K562 (cell line): ENCODE data around the gene PHACTR2. TPM values are rescaled to one million over a fixed set of nuclear protein-coding genes. Genes with fewer than 3 reads are reported as not detected.
A peak's percentile ranks its signal among the peaks of the same experiment; 100 is the strongest.

Experiments
- ATAC-seq: fragments of 200-7000 bp; cut with Tn5 transposase; 3 replicates; pipeline ENCODE4 v1.9.1; 2020; ENCODE audit warnings: moderate library complexity
- BruUV-seq: library from RNA; stranded (reverse); fragments of 400-500 nt; replicated peaks from 2 replicates; lab custom pipeline; 2021; lab: Mats Ljungman, UMichigan
- CTCF ChIA-PET: fragments of 300-600 bp; formaldehyde crosslinking; extraction: SDS; loops from one replicate; lab custom pipeline; 2021; ENCODE audit warnings: low intra/inter-chr PET ratio; lab: Yijun Ruan, JAX
- POLR2A ChIA-PET: fragments of 300-600, 350-650 bp; sonication (Branson Sonifier 250); formaldehyde crosslinking; extraction: SDS; loops from one replicate; lab custom pipeline; 2021; ENCODE audit warnings: antibody characterized with exemption, inconsistent platforms; lab: Yijun Ruan, JAX
- DNase-seq, 4 experiments: peaks; one replicate each; pipeline versions ENCODE4 v3.0.0 to v3.0.0-alpha.2; 2011 to 2018; ENCODE audit warnings: low spot score in 3 of 4, mixed read lengths in 3 of 4; ENCODE audit errors: extremely low read depth in 1 of 4
- FAIRE-seq: peaks from 2 replicates; lab custom pipeline; 2011; peaks lifted over from hg19 to GRCh38; lab: Jason Lieb, UNC
- H2AFZ ChIP-seq: 2 replicates; pipeline ENCODE4 v1.6.0; 2011; ENCODE audit warnings: low read depth, low read length, control low read depth, inconsistent platforms
- H3K27ac ChIP-seq: fragments of 200-600 bp; 3 replicates; pipeline ENCODE4 v1.8.0; 2011; ENCODE audit warnings: low read depth, mild to moderate bottlenecking, control low read depth, inconsistent platforms, low read length, moderate library complexity, mixed read lengths; ENCODE audit errors: extremely low read depth
- H3K27me3 ChIP-seq, 2 experiments: fragments of 300-600 bp in 1 of 2; 2 replicates in 1 of 2; 3 replicates in 1 of 2; pipeline versions ENCODE4 v1.6.0 to v1.8.0; 2011; ENCODE audit warnings: inconsistent platforms in 2 of 2, low read length in 2 of 2, mild to moderate bottlenecking in 1 of 2, mixed read lengths in 1 of 2, moderate library complexity in 1 of 2; ENCODE audit not compliant: control insufficient read depth in 2 of 2, insufficient read depth in 2 of 2
- H3K36me3 ChIP-seq: fragments of 300-600 bp; 3 replicates; pipeline ENCODE4 v1.8.0; 2011; ENCODE audit warnings: mild to moderate bottlenecking, low read length, inconsistent platforms; ENCODE audit not compliant: control insufficient read depth, insufficient read depth
- H3K4me1 ChIP-seq, 2 experiments: fragments of 200-600 bp in 1 of 2; replicated peaks in 1 of 2; 2 replicates in 1 of 2; 3 replicates in 1 of 2; pipeline versions ENCODE4 v1.5.1 to v1.8.0; 2011; ENCODE audit warnings: inconsistent platforms in 2 of 2, low read length in 2 of 2, mild to moderate bottlenecking in 1 of 2, mixed read lengths in 1 of 2, moderate library complexity in 1 of 2; ENCODE audit not compliant: control insufficient read depth in 2 of 2, insufficient read depth in 2 of 2
- H3K4me2 ChIP-seq: 2 replicates; pipeline ENCODE4 v1.6.1; 2011; ENCODE audit warnings: low read length, control low read depth, inconsistent platforms, mixed read lengths; ENCODE audit not compliant: insufficient read depth
- H3K4me3 ChIP-seq: fragments of 200-600 bp; sonication (generic), shearing (Covaris generic); 2 replicates; pipeline ENCODE4 v1.5.1; 2016; ENCODE audit warnings: control low read depth, inconsistent platforms
- H3K79me2 ChIP-seq: fragments of 200-600 bp; 3 replicates; pipeline ENCODE4 v1.8.0; 2011; ENCODE audit warnings: low read length, inconsistent platforms; ENCODE audit not compliant: control insufficient read depth, insufficient read depth
- H3K9ac ChIP-seq, 2 experiments: 2 replicates each; pipeline versions ENCODE4 v1.6.0 to v1.6.1; 2011; ENCODE audit warnings: low read depth in 2 of 2, low read length in 2 of 2, control low read depth in 1 of 2, inconsistent platforms in 1 of 2, mild to moderate bottlenecking in 1 of 2, mixed read lengths in 1 of 2; ENCODE audit not compliant: insufficient read depth in 1 of 2
- H3K9me1 ChIP-seq: one replicate; pipeline ENCODE4 v1.6.0; 2011; ENCODE audit warnings: inconsistent platforms, mild to moderate bottlenecking, low read length, moderate library complexity; ENCODE audit not compliant: control insufficient read depth, insufficient read depth
- H3K9me3 ChIP-seq: replicated peaks from 2 replicates; pipeline ENCODE4 v1.5.1; 2011; ENCODE audit warnings: low read depth, low read length, inconsistent platforms; ENCODE audit not compliant: control insufficient read depth, insufficient read depth
- H4K20me1 ChIP-seq: replicated peaks from 2 replicates; pipeline ENCODE4 v1.6.1; 2011; ENCODE audit warnings: low read length, inconsistent platforms, mixed read lengths; ENCODE audit not compliant: control insufficient read depth, insufficient read depth
- CHD2 ChIP-seq: IDR thresholded peaks from 2 replicates; pipeline ENCODE4 v1.6.1; 2011; ENCODE audit warnings: low read depth, low read length
- DIDO1 ChIP-seq: fragments of 450-650 bp; IDR thresholded peaks from 2 replicates; pipeline ENCODE4 v1.6.1; 2016; ENCODE audit warnings: low read depth, missing biosample characterization, missing genetic modification characterization
- EZH2 ChIP-seq: IDR thresholded peaks from 2 replicates; pipeline ENCODE4 v1.6.1; 2012; ENCODE audit warnings: low read depth, mild to moderate bottlenecking, inconsistent platforms, low read length, borderline replicate concordance
- FOSL1 ChIP-seq: fragments of 200-800 bp; sonication (Bioruptor generic); conservative IDR thresholded peaks from 2 replicates; pipeline ENCODE4 v1.6.1; 2016; ENCODE audit warnings: missing genetic modification characterization, missing compliant biosample characterization
- ILF3 ChIP-seq: fragments of 450-650 bp; IDR thresholded peaks from 2 replicates; pipeline ENCODE4 v1.6.1; 2018; ENCODE audit warnings: antibody characterized with exemption, mild to moderate bottlenecking, moderate library complexity, borderline replicate concordance
- MAFK ChIP-seq: IDR thresholded peaks from 2 replicates; pipeline ENCODE4 v1.6.1; 2011; ENCODE audit warnings: low read length, improper control_type of control experiment
- NONO ChIP-seq, 2 experiments: fragments of 200-400 bp in 1 of 2; fragments of 450-650 bp in 1 of 2; formaldehyde crosslinking in 1 of 2; IDR thresholded peaks; 2 replicates each; pipeline ENCODE4 v1.6.1; 2017; ENCODE audit warnings: low read depth in 2 of 2, mild to moderate bottlenecking in 2 of 2, moderate library complexity in 2 of 2, low read length in 1 of 2
- POLR2H ChIP-seq: IDR thresholded peaks from 2 replicates; pipeline ENCODE4 v1.6.1; 2016; ENCODE audit warnings: missing genetic modification characterization, low read depth, mild to moderate bottlenecking, control low read depth, missing compliant biosample characterization, moderate library complexity
- RAD21 ChIP-seq, 2 experiments: fragments of 250-450 bp in 1 of 2; fragments of 450-650 bp in 1 of 2; sonication (Bioruptor Pico) in 1 of 2; formaldehyde crosslinking in 1 of 2; IDR thresholded peaks in 1 of 2; conservative IDR thresholded peaks in 1 of 2; 2 replicates each; pipeline versions ENCODE4 v1.4.0 to v1.8.0; 2020 to 2022; ENCODE audit warnings: mild to moderate bottlenecking in 2 of 2, moderate library complexity in 1 of 2
- RFX1 ChIP-seq: fragments of 450-650 bp; IDR thresholded peaks from 2 replicates; pipeline ENCODE4 v1.6.1; 2016; ENCODE audit warnings: mild to moderate bottlenecking, moderate library complexity
- RFX7 ChIP-seq: fragments of 250-450 bp; sonication (Bioruptor Pico); IDR thresholded peaks from 2 replicates; pipeline ENCODE4 v1.5.1; 2021; ENCODE audit warnings: mild to moderate bottlenecking
- ZNF133 ChIP-seq: fragments of 250-450 bp; sonication (Bioruptor Pico); IDR thresholded peaks from 2 replicates; pipeline ENCODE4 v1.4.0; 2020; ENCODE audit warnings: mild to moderate bottlenecking
- ZNF175 ChIP-seq: fragments of 200-800 bp; sonication (Bioruptor generic); IDR thresholded peaks from 2 replicates; pipeline ENCODE4 v1.6.1; 2016; ENCODE audit warnings: low read depth, mild to moderate bottlenecking, missing genetic modification characterization, missing compliant biosample characterization
- ZNF561 ChIP-seq: fragments of 450-650 bp; formaldehyde crosslinking; conservative IDR thresholded peaks from 2 replicates; pipeline ENCODE4 v1.4.0; 2020; ENCODE audit warnings: mild to moderate bottlenecking, moderate library complexity
- WGBS: fragments of 100-300 bp; shearing (Covaris generic); methylation state at CpG from one replicate; pipeline ENCODE4 v1.1.6; 2016; ENCODE audit warnings: low coverage, mixed read lengths; ENCODE audit not compliant: insufficient coverage; ENCODE audit errors: missing lambda C conversion rate; 5-methylcytosine and 5-hydroxymethylcytosine counted together
- in situ Hi-C: fragments of 300-500 bp; cut with MboI; formaldehyde crosslinking; loops from 4 replicates; pipeline ENCODE4 v1.15.0; 2018; ENCODE audit warnings: inconsistent platforms, mixed read lengths
- intact Hi-C: fragments of 100-400 bp; cut with micrococcal nuclease; formaldehyde crosslinking; loops from 2 replicates; pipeline ENCODE4 v1.14.2; 2022
- polyA plus RNA-seq, 8 experiments: library from polyadenylated mRNA; depleted of rRNA in 4 of 8; stranded (reverse) in 5 of 8; unstranded in 3 of 8; fragments of >200 nt; fragmentation: Nextera tagmentation in 2 of 8; fragmentation: Illumina TruSeq in 1 of 8; extraction: Ambion mirVana in 2 of 8; extraction: Trizol in 1 of 8; gene quantifications; 2 replicates each; pipeline versions ENCODE4 v1.2.1 to v1.2.3, GENCODE V29; 2011 to 2014; ENCODE audit warnings: inconsistent platforms in 1 of 8, missing spikeins in 1 of 8
- total RNA-seq, 7 experiments: library from RNA; depleted of rRNA in 6 of 7; stranded (reverse); fragments of >200 nt in 6 of 7; fragmentation: Illumina TruSeq in 2 of 7; extraction: Trizol in 2 of 7; gene quantifications; 2 replicates each; pipeline versions ENCODE4 v1.2.1 to v1.2.3, GENCODE V29; 2011 to 2021; ENCODE audit warnings: low replicate concordance in 1 of 7
- TF ChIP-seq, protein P1 (sequence below), 2 experiments: fragments of 450-650 bp in 1 of 2; sonication (generic) in 1 of 2; formaldehyde crosslinking in 1 of 2; IDR thresholded peaks in 1 of 2; conservative IDR thresholded peaks in 1 of 2; 2 replicates each; pipeline versions ENCODE4 v1.6.1 to v1.8.1; 2016 to 2023; ENCODE audit warnings: mild to moderate bottlenecking in 2 of 2, moderate library complexity in 2 of 2, inconsistent platforms in 1 of 2, missing genetic modification reagents in 1 of 2
- TF ChIP-seq, protein P2 (sequence below), 2 experiments: fragments of 250-450 bp in 1 of 2; fragments of 450-650 bp in 1 of 2; sonication (Bioruptor Pico) in 1 of 2; IDR thresholded peaks; 2 replicates each; pipeline versions ENCODE4 v1.6.1 to v1.8.0; 2016 to 2021; ENCODE audit warnings: mild to moderate bottlenecking in 2 of 2, moderate library complexity in 2 of 2, missing compliant biosample characterization in 1 of 2, missing genetic modification characterization in 1 of 2
- TF ChIP-seq, protein P3 (sequence below), 3 experiments: fragments of 200-800 bp in 1 of 3; sonication (Bioruptor generic) in 1 of 3; sonication (generic) in 1 of 3; formaldehyde crosslinking in 1 of 3; IDR thresholded peaks; 2 replicates each; pipeline versions ENCODE4 v1.6.1 to v1.8.0; 2016 to 2022; ENCODE audit warnings: mild to moderate bottlenecking in 2 of 3, missing compliant biosample characterization in 2 of 3, missing genetic modification characterization in 2 of 3, missing genetic modification reagents in 1 of 3

The PHACTR2 gene
- total and polyA plus RNA-seq, 9 of the 15 experiments (the other 6 are each of a cell fraction or from before 2014, with no cell fraction given) = 5.3 to 52.5 (median 22.9) TPM

DNA sequence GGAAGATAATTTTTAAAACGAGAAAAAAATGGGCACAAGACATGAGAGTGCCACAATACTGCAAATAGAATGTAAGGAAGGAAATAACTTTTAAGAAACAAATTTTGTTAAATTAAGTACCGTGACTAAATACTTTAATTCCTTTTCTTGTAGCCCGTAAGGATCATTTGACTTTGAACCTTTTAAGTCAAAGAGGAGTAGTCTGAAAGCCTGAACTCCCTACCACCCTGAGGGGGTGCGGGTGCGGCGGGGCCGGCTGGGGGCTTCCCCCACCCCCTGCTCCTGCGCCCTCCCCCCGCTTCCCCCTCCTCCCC lies 231 bp upstream of the PHACTR2 start:
- Histone ChIP-seq H3K9me3 (no peaks in the 10 kb centered on the region; the same call in 1 of the 2 replicates), H3K4me2 (0 out of 2 replicates have a peak overlapping the region, but pooled peaks have one; percentile 19), H3K27ac (no peak overlapping the region), H3K9ac (0 out of 4 replicates have a peak overlapping the region, but pooled peaks of 1 of the 2 experiments have one; percentile 26), H2AFZ (peak overlapping the region; percentile 84), H3K27me3 (no peaks in the 10 kb centered on the region), H3K4me1 (peaks cover 5% of the 10 kb centered on the region in 2 experiments; a peak in 3 of 5 replicates), H3K79me2 (peaks cover 44% of the 10 kb centered on the region), H3K4me3 (peak overlapping the region; percentile 76), H3K9me1 (no peaks in the 10 kb centered on the region), H3K36me3 (no peaks in the 10 kb centered on the region), H4K20me1 (no peaks in the 10 kb centered on the region)
- in situ Hi-C loops = no loop called here
- ChIA-PET CTCF (no interaction called here), POLR2A (interaction anchor here (0.6 kb wide), 2 partner anchors 166 to 421 kb away, joined by 3 read pairs; partner anchors contain the start of gene LTV1)
- FAIRE-seq (no peak), DNase-seq (no peak), ATAC-seq (no peak)
- no TSS peak for BruUV-seq
- intact Hi-C loops = loop anchor here (5.0 kb wide), 2 partner anchors 130 to 165 kb away; partner anchors contain the start of gene LTV1
- WGBS = 32% methylated on average over 3 of the region's 9 CpGs
- TF ChIP-seq RFX1 (no peak), RAD21 (CRISPR knock-in tag; conservative IDR thresholded peaks at IDR 0.05 in 1 of 2, IDR thresholded peaks at IDR 0.05 in 1 of 2) (no peak), ZNF561 (CRISPR knock-in tag) (no peak), POLR2H (tag) (peak; percentile 19; the same call in 1 of the 2 replicates), NONO (IDR thresholded peaks at IDR 0.05; ENCODE audit: low read depth in 2 of 2, low read length in 1 of 2) (no peak), ZNF175 (CRISPR knock-in tag) (no peak), RFX7 (CRISPR knock-in tag) (no peak), ZNF133 (CRISPR knock-in tag) (no peak), FOSL1 (tag) (0 out of 2 replicates have a peak, but pooled peaks have one; percentile 14), DIDO1 (no peak), MAFK (no peak), ILF3 (no peak), EZH2 (no peak), CHD2 (no peak)
- TF ChIP-seq, protein P1, sequence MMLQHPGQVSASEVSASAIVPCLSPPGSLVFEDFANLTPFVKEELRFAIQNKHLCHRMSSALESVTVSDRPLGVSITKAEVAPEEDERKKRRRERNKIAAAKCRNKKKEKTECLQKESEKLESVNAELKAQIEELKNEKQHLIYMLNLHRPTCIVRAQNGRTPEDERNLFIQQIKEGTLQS (IDR thresholded peaks at IDR 0.05) = no peak
- TF ChIP-seq, protein P1 (CRISPR knock-in tag; conservative IDR thresholded peaks at IDR 0.05) = no peak
- TF ChIP-seq, protein P2, sequence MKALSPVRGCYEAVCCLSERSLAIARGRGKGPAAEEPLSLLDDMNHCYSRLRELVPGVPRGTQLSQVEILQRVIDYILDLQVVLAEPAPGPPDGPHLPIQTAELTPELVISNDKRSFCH (CRISPR knock-in tag; IDR thresholded peaks at IDR 0.05) = no peak
- TF ChIP-seq, protein P2 (tag; IDR thresholded peaks at IDR 0.05) = no peak
- TF ChIP-seq, protein P3, sequence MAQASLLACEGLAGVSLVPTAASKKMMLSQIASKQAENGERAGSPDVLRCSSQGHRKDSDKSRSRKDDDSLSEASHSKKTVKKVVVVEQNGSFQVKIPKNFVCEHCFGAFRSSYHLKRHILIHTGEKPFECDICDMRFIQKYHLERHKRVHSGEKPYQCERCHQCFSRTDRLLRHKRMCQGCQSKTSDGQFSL (CRISPR knock-in tag; IDR thresholded peaks at IDR 0.05) = no peak
- TF ChIP-seq, protein P3 (tag; IDR thresholded peaks at IDR 0.05) = 0 out of 4 replicates have a peak, but pooled peaks of 1 of the 2 experiments have one; percentile 70
